GM18526 (cell line): ENCODE measurements around the gene AIPL1.

ENCODE experiments used
- POLR2A ChIP-seq: IDR thresholded peaks from 3 replicates; pipeline ENCODE4 v1.6.1; 2011; ENCODE audit not compliant: insufficient read length; ENCODE audit errors: extremely low read depth

AIPL1 gene

DNA sequence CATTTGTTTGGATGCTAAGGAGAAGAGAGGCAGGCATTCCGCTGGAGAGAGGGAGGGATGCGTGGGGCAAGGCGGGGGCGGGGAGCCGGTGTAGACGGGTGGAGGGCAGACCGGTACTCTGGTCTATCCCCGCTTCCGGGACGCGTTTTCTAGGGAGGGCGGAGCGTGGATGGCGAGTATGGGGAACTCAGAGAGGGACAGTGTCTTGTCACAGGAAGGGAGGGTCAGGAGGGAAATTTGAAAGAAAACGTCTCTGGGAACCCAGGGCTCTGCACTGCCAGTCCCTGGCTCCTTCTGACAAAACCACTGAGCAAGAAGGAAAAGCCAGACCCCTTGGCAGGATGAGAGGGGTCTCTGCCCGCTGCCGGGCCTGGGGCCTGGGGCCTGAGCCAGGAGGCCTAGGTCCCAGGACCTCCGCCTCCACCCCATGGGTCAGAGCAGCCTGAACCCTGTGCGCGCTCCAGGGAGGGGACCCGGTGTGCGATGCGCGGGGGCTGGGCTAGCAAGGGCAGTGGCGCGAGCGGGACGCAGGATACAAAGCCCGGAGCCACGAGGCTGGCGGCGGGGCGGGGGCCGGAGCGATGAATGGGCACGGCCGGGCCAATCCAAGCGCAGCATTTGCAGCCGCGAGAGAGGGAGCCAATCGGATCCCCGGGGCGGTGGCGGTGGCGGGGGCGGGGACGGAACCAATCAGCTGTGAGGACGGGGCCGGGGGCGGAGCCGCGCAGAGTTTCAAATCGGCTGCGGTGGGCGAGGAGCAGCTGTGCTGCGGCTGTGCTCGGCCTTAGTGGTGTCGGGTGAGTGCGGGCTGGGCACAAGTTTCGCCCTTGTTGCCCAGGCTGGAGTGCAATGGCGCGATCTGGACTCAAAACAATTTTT lies 9.0 kb upstream of the AIPL1 start, which contains the start of gene PIMREG:
Gene PIMREG (plus strand): TSS at position 764 of the 879 bp plus-strand sequence. CDS start 656 bp downstream, outside the sequence.
- TF ChIP-seq POLR2A = peak; percentile 58

DNA sequence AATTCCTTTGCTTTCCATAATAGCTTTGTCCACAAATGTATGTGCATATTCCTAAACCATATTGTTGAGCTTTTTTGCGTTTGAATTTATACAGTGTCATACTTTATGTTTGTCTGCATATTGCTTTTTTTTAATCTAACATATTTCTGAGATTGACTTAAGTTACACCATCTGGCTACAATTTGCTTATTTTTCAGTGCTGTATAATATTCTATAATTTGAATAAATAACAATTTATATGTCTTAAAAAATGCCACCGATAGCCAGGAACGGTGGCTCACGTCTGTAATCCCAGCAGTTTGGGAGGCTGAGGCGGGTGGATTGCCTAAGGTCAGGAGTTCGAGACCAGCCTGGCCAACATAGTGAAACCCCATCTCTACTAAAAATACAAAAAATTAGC lies 7.9 kb upstream of the AIPL1 start:
- TF ChIP-seq POLR2A = no peak

GRCh38 chr17:6439951-6440350 lies 5.0 kb upstream of the AIPL1 start:
- TF ChIP-seq POLR2A = no peak

- no peak for TF ChIP-seq POLR2A
These were observed 3.0 kb upstream of the AIPL1 start for GRCh38 chr17:6437956-6438355.

- no peak for TF ChIP-seq POLR2A
These were observed 2.5 kb upstream of the AIPL1 start for GRCh38 chr17:6437466-6437865.

GRCh38 chr17:6435968-6436367 lies 1.0 kb upstream of the AIPL1 start:
- TF ChIP-seq POLR2A = no peak

GRCh38 chr17:6430769-6431168 lies 4.2 kb downstream of the AIPL1 start:
- no peak for TF ChIP-seq POLR2A

GRCh38 chr17:6429266-6429665 lies 5.7 kb downstream of the AIPL1 start:
- TF ChIP-seq POLR2A = no peak

DNA sequence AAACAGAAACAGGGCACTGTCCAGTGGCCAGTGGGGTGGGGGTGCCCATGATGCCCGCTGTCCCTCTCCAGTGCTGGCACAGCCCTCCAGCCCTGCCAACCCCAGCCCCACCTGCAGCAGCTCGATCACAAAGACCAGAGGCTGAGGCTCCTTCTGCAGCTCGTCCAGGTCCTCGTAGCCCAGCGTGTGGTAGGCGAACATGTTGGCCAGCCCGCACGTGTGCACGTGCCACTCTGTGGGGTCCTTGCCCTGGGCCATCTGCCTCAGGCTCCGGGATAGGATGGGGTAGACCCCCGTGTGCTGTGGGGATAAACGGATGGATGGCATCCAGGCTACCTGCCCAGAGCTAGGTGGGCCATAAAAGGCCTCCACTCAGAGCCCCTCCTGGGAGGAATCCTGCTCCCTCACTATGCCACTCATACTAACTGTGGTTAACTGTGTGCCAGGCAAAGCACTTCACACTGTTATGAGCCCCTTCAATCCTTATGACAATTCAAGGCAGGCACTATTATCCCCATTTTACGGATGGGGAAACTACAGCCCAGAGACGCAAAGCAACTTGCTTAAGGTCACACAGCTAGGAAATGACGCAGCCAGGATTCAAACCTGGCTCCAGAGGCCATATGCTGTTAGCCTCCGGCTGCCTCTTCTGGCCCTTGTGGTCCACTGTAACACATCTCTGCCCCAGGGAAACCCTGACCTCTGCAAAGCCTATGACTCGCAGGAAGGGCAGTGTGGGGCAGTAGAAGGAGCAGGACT lies 6.5 kb downstream of the AIPL1 start:
- TF ChIP-seq POLR2A = no peak

DNA sequence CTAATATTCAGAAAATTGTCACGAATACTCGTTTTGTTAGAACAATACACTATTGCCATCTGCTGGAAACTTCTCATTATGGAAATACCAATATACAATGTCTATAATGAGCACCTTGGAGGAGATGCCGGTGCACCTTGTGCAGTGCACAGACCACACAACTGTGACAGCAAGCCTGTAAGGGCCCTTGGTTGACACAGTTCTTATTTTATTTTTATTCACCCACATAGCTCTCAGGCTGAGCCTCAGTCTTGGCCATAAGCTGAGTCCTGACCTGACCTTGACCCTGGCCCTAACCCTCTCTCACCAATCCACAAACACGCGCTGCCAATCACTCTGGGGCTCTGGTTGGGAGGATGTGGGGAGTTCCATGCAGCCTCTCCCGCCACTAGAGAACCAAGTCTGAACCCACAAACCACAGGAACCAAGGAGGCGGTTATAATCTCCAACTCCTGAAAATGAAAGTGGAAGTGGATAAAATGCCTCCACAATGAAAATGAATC lies 7.6 kb downstream of the AIPL1 start:
- no peak for TF ChIP-seq POLR2A

DNA sequence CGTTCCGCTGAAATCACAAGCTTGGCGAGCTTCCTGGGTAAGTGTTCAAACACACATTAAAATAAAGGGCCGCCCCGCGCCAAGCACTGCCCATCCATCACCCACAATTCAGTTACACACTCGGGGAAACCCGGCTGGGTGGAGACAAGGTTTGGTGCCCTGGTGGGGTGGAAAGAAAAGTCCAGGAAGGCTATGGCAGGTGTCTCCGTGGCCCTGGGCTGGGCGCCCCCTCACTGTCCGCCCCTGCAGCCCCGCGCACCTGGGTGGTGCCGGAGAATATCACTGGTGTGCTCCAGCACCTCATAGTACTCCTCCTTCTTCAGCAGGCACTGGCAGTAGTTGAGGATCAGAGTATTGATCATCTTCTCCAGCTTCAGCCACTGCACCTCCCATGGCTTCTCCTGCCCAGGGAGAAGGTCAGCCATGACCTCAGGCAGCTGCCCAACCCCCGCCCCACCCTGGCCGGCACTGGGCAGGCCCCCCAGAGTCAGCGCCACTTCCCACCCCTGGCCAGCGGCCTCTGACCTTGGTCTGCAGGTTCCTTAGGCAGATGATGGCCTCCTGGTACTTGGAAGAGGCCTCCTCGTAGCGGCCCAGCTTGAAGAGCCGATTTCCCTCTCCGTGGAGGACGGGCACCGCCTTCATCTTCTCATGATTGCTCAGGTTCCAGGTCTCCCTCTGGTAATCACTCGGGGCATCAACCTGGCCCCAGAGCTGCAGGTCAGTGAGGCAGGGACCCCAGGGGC lies 8.4 kb downstream of the AIPL1 start:
- TF ChIP-seq POLR2A = no peak

- no peak for TF ChIP-seq POLR2A
These were observed 9.5 kb downstream of the AIPL1 start for GRCh38 chr17:6425407-6425806.

- no peak for TF ChIP-seq POLR2A
These were observed 11.0 kb downstream of the AIPL1 start for GRCh38 chr17:6423931-6424330.

GRCh38 chr17:6422654-6423241 lies 12.2 kb downstream of the AIPL1 start:
- no peak for TF ChIP-seq POLR2A
